ENCODE results near the gene HECW1. TPM values are rescaled to one million over a fixed set of nuclear protein-coding genes. Genes with fewer than 3 reads are reported as not detected.

The HECW1 gene
- polyA plus RNA-seq, 2 of the 4 experiments (the other 2 are of a cell fraction) = 11.3 TPM

- ATAC-seq = no peak
Measured at GRCh38 chr7:43612599-43613589, 500.4 kb downstream of the HECW1 start.

More at GRCh38 chr7:43612599-43613589, 500.4 kb downstream of the HECW1 start:
- Histone ChIP-seq H3K4me1 (no peaks in the 10 kb centered on the region), H3K4me3 (no peak overlapping the region), H3K9me3 (no peaks in the 10 kb centered on the region), H3K27ac (no peak overlapping the region), H3K4me2 (no peak overlapping the region)
- CTCF ChIA-PET = interaction anchor here (0.8 to 4.2 kb wide), 4 partner anchors 14 to 226 kb away, joined by 3 to 20 read pairs (median 3); partner anchors contain the start of gene STK17A
- FAIRE-seq (no peak), DNase-seq (ENCODE audit: low read depth in 1 of 2, low spot score in 1 of 2) (no peak)
- no peak for TF ChIP-seq BHLHE40 (IDR thresholded peaks at IDR 0.05; ENCODE audit: low read depth, low read length)
- TF ChIP-seq RFX5 (IDR thresholded peaks at IDR 0.05) = no peak
- TF ChIP-seq JUNB (IDR thresholded peaks at IDR 0.05) = no peak
- no peak for TF ChIP-seq RNF2 (IDR thresholded peaks at IDR 0.05; ENCODE audit: borderline replicate concordance, low read depth)
- no peak for TF ChIP-seq HOXA7 (CRISPR knock-in tag; IDR thresholded peaks at IDR 0.05)
- TF ChIP-seq HES2 (IDR thresholded peaks at IDR 0.05) = no peak
- TF ChIP-seq ZSCAN20 (CRISPR knock-in tag; IDR thresholded peaks at IDR 0.05) = no peak
- no peak for TF ChIP-seq MYC (IDR thresholded peaks at IDR 0.05; ENCODE audit: borderline replicate concordance, low read length)
- TF ChIP-seq CHD2 (IDR thresholded peaks at IDR 0.05; ENCODE audit: low read length, partially characterized antibody) = no peak
- no peak for TF ChIP-seq TFCP2L1 (CRISPR knock-in tag; IDR thresholded peaks at IDR 0.05)
- no peak for TF ChIP-seq CBX2 (IDR thresholded peaks at IDR 0.05; ENCODE audit: borderline replicate concordance, low read depth)
- no peak for TF ChIP-seq MAZ (IDR thresholded peaks at IDR 0.05; ENCODE audit: borderline replicate concordance, low read depth, low read length)
- no peak for TF ChIP-seq FOSL2 (IDR thresholded peaks at IDR 0.05)
- TF ChIP-seq FOSL2 (CRISPR knock-in tag; IDR thresholded peaks at IDR 0.05) = no peak
- no peak for TF ChIP-seq EP300 (IDR thresholded peaks at IDR 0.05)
- TF ChIP-seq SREBF2 (IDR thresholded peaks at IDR 0.05) = no peak
- no peak for TF ChIP-seq USF2 (IDR thresholded peaks at IDR 0.05)
- no peak for TF ChIP-seq TP53 (CRISPR knock-in tag; IDR thresholded peaks at IDR 0.05)
- no peak for TF ChIP-seq KDM5A (IDR thresholded peaks at IDR 0.05)
- TF ChIP-seq NFE2L2 (conservative IDR thresholded peaks at IDR 0.05; ENCODE audit: low read length) = no peak
- 87% methylated on average over 3 of the region's 3 CpGs for WGBS (ENCODE audit: missing lambda C conversion rate)
- POLR2A ChIA-PET = interaction anchor here (2.4 kb wide), 1 partner anchor 30 kb away, joined by 7 read pairs; the partner anchor contains the start of gene STK17A

Small RNA genes within 50 kb of the gene (small RNA-seq; reads per million reads assigned to genes)
- gene MIR3943 = 0 reads per million in 6 experiments
- 0 reads per million in 6 experiments for gene RF00019
- 0 reads per million in 6 experiments for gene RNU6-575P
- 0 reads per million in 6 experiments for gene RNU7-35P

Other genes starting within 250 kb of the HECW1 start
- gene C7orf25, start 200.6 kb upstream of the HECW1 start, polyA plus RNA-seq (2011; rRNA removed) = 3.7 and 4.2 TPM in 2 replicates
- gene C7orf25, start 200.6 kb upstream of the HECW1 start, polyA plus RNA-seq (2017; fragmentation: RNase III; extraction: RNeasy Plus Mini Kit Qiagen cat#74134 plus additional on column Dnase treatment) = 3.0 to 3.8 TPM (median 3.0 TPM) in 3 replicates
- gene PSMA2, start 180.5 kb upstream of the HECW1 start, polyA plus RNA-seq (2011; rRNA removed) = 241 and 324 TPM in 2 replicates
- gene PSMA2, start 180.5 kb upstream of the HECW1 start, polyA plus RNA-seq (2017; fragmentation: RNase III; extraction: RNeasy Plus Mini Kit Qiagen cat#74134 plus additional on column Dnase treatment) = 185 to 198 TPM (median 188 TPM) in 3 replicates
- 68.1 and 90.4 TPM in 2 replicates for gene MRPL32, start 180.3 kb upstream of the HECW1 start, polyA plus RNA-seq (2011; rRNA removed)
- 75.0 to 80.8 TPM (median 76.0 TPM) in 3 replicates for gene MRPL32, start 180.3 kb upstream of the HECW1 start, polyA plus RNA-seq (2017; fragmentation: RNase III; extraction: RNeasy Plus Mini Kit Qiagen cat#74134 plus additional on column Dnase treatment)